ENCODE data around the gene SRCAP.

GRCh38 chr16:30694926-30695693 is 3.9 kb upstream of the SRCAP start:
- TF ChIP-seq EZH2phosphoT487 (IDR thresholded peaks at IDR 0.05; ENCODE audit: insufficient read depth, low read depth) (no peak), EZH2 (IDR thresholded peaks at IDR 0.05; ENCODE audit: insufficient read depth, poor library complexity, severe bottlenecking) (no peak)
